ENCODE data around the gene SLC35F1. TPM values are rescaled to one million over a fixed set of nuclear protein-coding genes. Genes with fewer than 3 reads are reported as not detected.

Gene SLC35F1
- total and polyA plus RNA-seq, 4 donors = 0.01 to 0.09 (median 0.08) TPM; not detected in 1

GRCh38 chr6:117910549-117910948 is 3.5 kb downstream of the SLC35F1 start:
- TF ChIP-seq RXRA (IDR thresholded peaks at IDR 0.05) (no peak), ATF3 (IDR thresholded peaks at IDR 0.05) (no peak)
- Histone ChIP-seq H3K27me3 (ENCODE audit: control insufficient read depth in 4 of 4, insufficient read depth in 4 of 4, low read length in 3 of 4) (peaks cover 0 to 14% (median 3%) of the 10 kb centered on the region in 4 donors), H3K9me3 (ENCODE audit: control insufficient read depth in 4 of 4, low read length in 3 of 4) (no peaks in the 10 kb centered on the region), H3K9ac (ENCODE audit: low read depth in 1 of 2, low read length in 2 of 2) (no peak overlapping the region), H3K27ac (ENCODE audit: low read depth in 1 of 2, low read length in 2 of 2) (no peak overlapping the region), H3K4me3 (ENCODE audit: low read depth in 1 of 3, low read length in 3 of 3) (no peak overlapping the region), H3K4me1 (ENCODE audit: control insufficient read depth in 4 of 4, insufficient read depth in 4 of 4, low read length in 3 of 4) (peaks cover 14 to 23% (median 18%) of the 10 kb centered on the region in 4 donors), H3K36me3 (ENCODE audit: control insufficient read depth in 4 of 4, insufficient read depth in 3 of 4, low read depth in 1 of 4, low read length in 3 of 4) (no peaks in the 10 kb centered on the region)
- no peak for DNase-seq (ENCODE audit: low spot score)
- WGBS = 85% methylated on average over 4 of the region's 4 CpGs

- H3K36me3 ChIP-seq (ENCODE audit: control insufficient read depth in 4 of 4, insufficient read depth in 3 of 4, low read depth in 1 of 4, low read length in 3 of 4) = no peaks in the 10 kb centered on the region
- peaks cover 0 to 14% (median 2%) of the 10 kb centered on the region in 4 donors for H3K27me3 ChIP-seq (ENCODE audit: control insufficient read depth in 4 of 4, insufficient read depth in 4 of 4, low read length in 3 of 4)
- WGBS = 32% methylated on average over 1 of the region's 1 CpG
- H3K27ac ChIP-seq (ENCODE audit: low read depth in 1 of 2, low read length in 2 of 2) = no peak overlapping the region
- DNase-seq (ENCODE audit: low spot score) = no peak
- H3K4me3 ChIP-seq (ENCODE audit: low read depth in 1 of 3, low read length in 3 of 3) = no peak overlapping the region
- H3K9me3 ChIP-seq (ENCODE audit: control insufficient read depth in 4 of 4, low read length in 3 of 4) = no peaks in the 10 kb centered on the region
- no peak overlapping the region for H3K9ac ChIP-seq (ENCODE audit: low read depth in 1 of 2, low read length in 2 of 2)
- peaks cover 14 to 23% (median 18%) of the 10 kb centered on the region in 4 donors for H3K4me1 ChIP-seq (ENCODE audit: control insufficient read depth in 4 of 4, insufficient read depth in 4 of 4, low read length in 3 of 4)
- TF ChIP-seq MAX (IDR thresholded peaks at IDR 0.05) (no peak), ATF3 (IDR thresholded peaks at IDR 0.05) (no peak), RXRA (IDR thresholded peaks at IDR 0.05) (no peak), RAD21 (IDR thresholded peaks at IDR 0.05) (no peak), JUND (IDR thresholded peaks at IDR 0.05) (no peak), GABPA (IDR thresholded peaks at IDR 0.05 in 1 of 2, conservative IDR thresholded peaks at IDR 0.05 in 1 of 2) (no peak), ZBTB33 (IDR thresholded peaks at IDR 0.05) (no peak), FOXA2 (IDR thresholded peaks at IDR 0.05) (no peak), TAF1 (conservative IDR thresholded peaks at IDR 0.05) (no peak), HNF4A (conservative IDR thresholded peaks at IDR 0.05) (no peak), NR2F2 (IDR thresholded peaks at IDR 0.05) (no peak), FOXA1 (IDR thresholded peaks at IDR 0.05) (no peak), SP1 (IDR thresholded peaks at IDR 0.05) (no peak), HNF4G (IDR thresholded peaks at IDR 0.05) (no peak)
- TF ChIP-seq, protein P1, sequence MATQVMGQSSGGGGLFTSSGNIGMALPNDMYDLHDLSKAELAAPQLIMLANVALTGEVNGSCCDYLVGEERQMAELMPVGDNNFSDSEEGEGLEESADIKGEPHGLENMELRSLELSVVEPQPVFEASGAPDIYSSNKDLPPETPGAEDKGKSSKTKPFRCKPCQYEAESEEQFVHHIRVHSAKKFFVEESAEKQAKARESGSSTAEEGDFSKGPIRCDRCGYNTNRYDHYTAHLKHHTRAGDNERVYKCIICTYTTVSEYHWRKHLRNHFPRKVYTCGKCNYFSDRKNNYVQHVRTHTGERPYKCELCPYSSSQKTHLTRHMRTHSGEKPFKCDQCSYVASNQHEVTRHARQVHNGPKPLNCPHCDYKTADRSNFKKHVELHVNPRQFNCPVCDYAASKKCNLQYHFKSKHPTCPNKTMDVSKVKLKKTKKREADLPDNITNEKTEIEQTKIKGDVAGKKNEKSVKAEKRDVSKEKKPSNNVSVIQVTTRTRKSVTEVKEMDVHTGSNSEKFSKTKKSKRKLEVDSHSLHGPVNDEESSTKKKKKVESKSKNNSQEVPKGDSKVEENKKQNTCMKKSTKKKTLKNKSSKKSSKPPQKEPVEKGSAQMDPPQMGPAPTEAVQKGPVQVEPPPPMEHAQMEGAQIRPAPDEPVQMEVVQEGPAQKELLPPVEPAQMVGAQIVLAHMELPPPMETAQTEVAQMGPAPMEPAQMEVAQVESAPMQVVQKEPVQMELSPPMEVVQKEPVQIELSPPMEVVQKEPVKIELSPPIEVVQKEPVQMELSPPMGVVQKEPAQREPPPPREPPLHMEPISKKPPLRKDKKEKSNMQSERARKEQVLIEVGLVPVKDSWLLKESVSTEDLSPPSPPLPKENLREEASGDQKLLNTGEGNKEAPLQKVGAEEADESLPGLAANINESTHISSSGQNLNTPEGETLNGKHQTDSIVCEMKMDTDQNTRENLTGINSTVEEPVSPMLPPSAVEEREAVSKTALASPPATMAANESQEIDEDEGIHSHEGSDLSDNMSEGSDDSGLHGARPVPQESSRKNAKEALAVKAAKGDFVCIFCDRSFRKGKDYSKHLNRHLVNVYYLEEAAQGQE (IDR thresholded peaks at IDR 0.05) = no peak
- TF ChIP-seq, protein P2, sequence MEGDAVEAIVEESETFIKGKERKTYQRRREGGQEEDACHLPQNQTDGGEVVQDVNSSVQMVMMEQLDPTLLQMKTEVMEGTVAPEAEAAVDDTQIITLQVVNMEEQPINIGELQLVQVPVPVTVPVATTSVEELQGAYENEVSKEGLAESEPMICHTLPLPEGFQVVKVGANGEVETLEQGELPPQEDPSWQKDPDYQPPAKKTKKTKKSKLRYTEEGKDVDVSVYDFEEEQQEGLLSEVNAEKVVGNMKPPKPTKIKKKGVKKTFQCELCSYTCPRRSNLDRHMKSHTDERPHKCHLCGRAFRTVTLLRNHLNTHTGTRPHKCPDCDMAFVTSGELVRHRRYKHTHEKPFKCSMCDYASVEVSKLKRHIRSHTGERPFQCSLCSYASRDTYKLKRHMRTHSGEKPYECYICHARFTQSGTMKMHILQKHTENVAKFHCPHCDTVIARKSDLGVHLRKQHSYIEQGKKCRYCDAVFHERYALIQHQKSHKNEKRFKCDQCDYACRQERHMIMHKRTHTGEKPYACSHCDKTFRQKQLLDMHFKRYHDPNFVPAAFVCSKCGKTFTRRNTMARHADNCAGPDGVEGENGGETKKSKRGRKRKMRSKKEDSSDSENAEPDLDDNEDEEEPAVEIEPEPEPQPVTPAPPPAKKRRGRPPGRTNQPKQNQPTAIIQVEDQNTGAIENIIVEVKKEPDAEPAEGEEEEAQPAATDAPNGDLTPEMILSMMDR (IDR thresholded peaks at IDR 0.05; ENCODE audit: low read depth, low read length, missing input control) = no peak
These were observed 4.1 kb downstream of the SLC35F1 start for GRCh38 chr6:117911150-117911549.

All from liver (tissue), 9 donors.